ENCODE measurements around the gene THSD4. TPM values are rescaled to one million over a fixed set of nuclear protein-coding genes. Genes with fewer than 3 reads are reported as not detected.

Gene THSD4
- total RNA-seq, 1 experiment from 2014 or later = 65.4 TPM

- DNase-seq (ENCODE audit: low read depth, low spot score) = no peak
- no peak for ATAC-seq
- no TSS peak for BruUV-seq (replicated peaks)
- H3K9me3 ChIP-seq (ENCODE audit: control insufficient read depth, insufficient read depth, low read depth, low read length) = no peaks in the 10 kb centered on the region
- H3K4me1 ChIP-seq (ENCODE audit: control insufficient read depth, insufficient read depth, low read length) = no peaks in the 10 kb centered on the region
- H3K27me3 ChIP-seq (ENCODE audit: control insufficient read depth, insufficient read depth, low read length) = no peaks in the 10 kb centered on the region
- in situ Hi-C loops (cut with HindIII; ENCODE audit: low pct_unique_long_range_greater_than_20kb, low sequenced_read_pairs) (no loop called here), intact Hi-C loops (cut with micrococcal nuclease; ENCODE audit: unreplicated experiment) (no loop called here)
- H3K27ac ChIP-seq (ENCODE audit: low read length) = no peak overlapping the region
- ChIA-PET CTCF (no interaction called here), POLR2A (interaction anchor here (0.6 kb wide), 1 partner anchor 473 kb away, joined by 3 read pairs; no protein-coding TSS in a partner anchor)
- no peaks in the 10 kb centered on the region for H3K36me3 ChIP-seq (ENCODE audit: control insufficient read depth, insufficient read depth, low read length)
- no peak overlapping the region for H3K4me3 ChIP-seq (ENCODE audit: low read depth in 2 of 2, low read length in 2 of 2)
- TF ChIP-seq SIN3A (IDR thresholded peaks at IDR 0.05; ENCODE audit: borderline replicate concordance, insufficient read depth, low read depth, low read length) = no peak
- TF ChIP-seq, protein P1, sequence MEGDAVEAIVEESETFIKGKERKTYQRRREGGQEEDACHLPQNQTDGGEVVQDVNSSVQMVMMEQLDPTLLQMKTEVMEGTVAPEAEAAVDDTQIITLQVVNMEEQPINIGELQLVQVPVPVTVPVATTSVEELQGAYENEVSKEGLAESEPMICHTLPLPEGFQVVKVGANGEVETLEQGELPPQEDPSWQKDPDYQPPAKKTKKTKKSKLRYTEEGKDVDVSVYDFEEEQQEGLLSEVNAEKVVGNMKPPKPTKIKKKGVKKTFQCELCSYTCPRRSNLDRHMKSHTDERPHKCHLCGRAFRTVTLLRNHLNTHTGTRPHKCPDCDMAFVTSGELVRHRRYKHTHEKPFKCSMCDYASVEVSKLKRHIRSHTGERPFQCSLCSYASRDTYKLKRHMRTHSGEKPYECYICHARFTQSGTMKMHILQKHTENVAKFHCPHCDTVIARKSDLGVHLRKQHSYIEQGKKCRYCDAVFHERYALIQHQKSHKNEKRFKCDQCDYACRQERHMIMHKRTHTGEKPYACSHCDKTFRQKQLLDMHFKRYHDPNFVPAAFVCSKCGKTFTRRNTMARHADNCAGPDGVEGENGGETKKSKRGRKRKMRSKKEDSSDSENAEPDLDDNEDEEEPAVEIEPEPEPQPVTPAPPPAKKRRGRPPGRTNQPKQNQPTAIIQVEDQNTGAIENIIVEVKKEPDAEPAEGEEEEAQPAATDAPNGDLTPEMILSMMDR (IDR thresholded peaks at IDR 0.05) = no peak
- no peak for TF ChIP-seq REST (IDR thresholded peaks at IDR 0.05; ENCODE audit: insufficient read depth in 1 of 2, low read depth in 2 of 2, low read length in 1 of 2)
- no peak for TF ChIP-seq POLR2AphosphoS5 (IDR thresholded peaks at IDR 0.05; ENCODE audit: low read depth, low read length)
- no peak for TF ChIP-seq TCF7L2 (IDR thresholded peaks at IDR 0.05; ENCODE audit: low read depth, low read length)
Measured at GRCh38 chr15:71319935-71320334, 204.7 kb downstream of the THSD4 start.

DNA sequence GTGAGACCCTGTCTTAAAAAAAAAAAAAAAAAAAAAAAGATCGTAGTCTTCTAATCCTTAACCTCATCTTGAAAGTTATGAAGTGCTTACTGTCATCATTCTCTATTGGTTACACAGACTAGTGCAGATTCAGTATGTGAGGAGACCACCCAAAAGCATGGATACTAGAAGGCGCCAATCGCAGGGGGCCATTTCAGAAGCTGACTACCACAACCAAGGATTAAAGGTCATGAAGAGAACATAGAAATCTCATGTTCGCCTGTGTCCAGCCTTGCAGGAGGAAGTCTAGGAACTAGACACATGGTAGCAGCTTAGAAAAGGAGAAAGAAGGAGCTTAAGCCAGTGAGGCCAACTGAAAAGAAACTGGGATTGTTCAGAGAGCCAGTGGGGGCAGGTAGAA is 207.8 kb downstream of the THSD4 start:
- ChIA-PET POLR2A (interaction anchor here (0.6 to 0.7 kb wide), 2 partner anchors 13 to 370 kb away, joined by 4 to 13 read pairs; no protein-coding TSS in a partner anchor), CTCF (no interaction called here)
- H3K27me3 ChIP-seq (ENCODE audit: control insufficient read depth, insufficient read depth, low read length) = no peaks in the 10 kb centered on the region
- H3K4me3 ChIP-seq (ENCODE audit: low read depth in 2 of 2, low read length in 2 of 2) = no peak overlapping the region
- DNase-seq (ENCODE audit: low read depth, low spot score) = no peak
- no peak overlapping the region for H3K27ac ChIP-seq (ENCODE audit: low read length)
- H3K9me3 ChIP-seq (ENCODE audit: control insufficient read depth, insufficient read depth, low read depth, low read length) = no peaks in the 10 kb centered on the region
- no peaks in the 10 kb centered on the region for H3K36me3 ChIP-seq (ENCODE audit: control insufficient read depth, insufficient read depth, low read length)
- no peak for ATAC-seq
- in situ Hi-C loops (cut with HindIII; ENCODE audit: low pct_unique_long_range_greater_than_20kb, low sequenced_read_pairs) = no loop called here
- intact Hi-C loops (cut with micrococcal nuclease; ENCODE audit: unreplicated experiment) = no loop called here
- TF ChIP-seq TCF7L2 (IDR thresholded peaks at IDR 0.05; ENCODE audit: low read depth, low read length) (no peak), SIN3A (IDR thresholded peaks at IDR 0.05; ENCODE audit: borderline replicate concordance, insufficient read depth, low read depth, low read length) (no peak)
- no peaks in the 10 kb centered on the region for H3K4me1 ChIP-seq (ENCODE audit: control insufficient read depth, insufficient read depth, low read length)
- BruUV-seq (replicated peaks) = no TSS peak

DNA sequence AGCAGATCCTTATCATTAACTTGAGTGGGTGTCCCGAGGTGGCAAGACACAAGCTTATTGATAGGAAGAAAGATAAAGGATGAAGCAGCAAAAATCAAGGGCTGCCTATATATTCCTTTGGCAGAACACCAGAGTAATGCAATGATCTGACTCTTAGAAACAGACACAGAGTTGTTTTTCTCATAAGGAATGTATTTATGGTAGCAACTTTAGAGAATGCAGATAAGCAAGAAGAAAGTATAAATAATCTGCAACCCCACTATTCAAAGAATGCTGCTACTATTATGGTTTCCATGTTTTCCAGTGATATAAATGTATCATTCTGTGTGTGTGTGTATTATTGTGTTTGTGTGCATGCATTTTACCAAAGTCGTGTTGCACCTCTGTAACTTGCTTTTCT is 208.3 kb downstream of the THSD4 start:
- no peaks in the 10 kb centered on the region for H3K36me3 ChIP-seq (ENCODE audit: control insufficient read depth, insufficient read depth, low read length)
- H3K27me3 ChIP-seq (ENCODE audit: control insufficient read depth, insufficient read depth, low read length) = no peaks in the 10 kb centered on the region
- POLR2A ChIA-PET = no interaction called here
- no peak overlapping the region for H3K4me3 ChIP-seq (ENCODE audit: low read depth in 2 of 2, low read length in 2 of 2)
- ATAC-seq = no peak
- in situ Hi-C loops (cut with HindIII; ENCODE audit: low pct_unique_long_range_greater_than_20kb, low sequenced_read_pairs) (no loop called here), intact Hi-C loops (cut with micrococcal nuclease; ENCODE audit: unreplicated experiment) (no loop called here)
- BruUV-seq (replicated peaks) = no TSS peak
- DNase-seq (ENCODE audit: low read depth, low spot score) = no peak
- no peak overlapping the region for H3K27ac ChIP-seq (ENCODE audit: low read length)
- no peak for TF ChIP-seq TCF7L2 (IDR thresholded peaks at IDR 0.05; ENCODE audit: low read depth, low read length)
- no peaks in the 10 kb centered on the region for H3K9me3 ChIP-seq (ENCODE audit: control insufficient read depth, insufficient read depth, low read depth, low read length)
- H3K4me1 ChIP-seq (ENCODE audit: control insufficient read depth, insufficient read depth, low read length) = no peaks in the 10 kb centered on the region
- CTCF ChIA-PET = no interaction called here
